HepG2 (cell line): ENCODE data around the gene RPL41. TPM values are rescaled to one million over a fixed set of nuclear protein-coding genes. Genes with fewer than 3 reads are reported as not detected.

ENCODE experiments used
- DNMT1 ChIP-seq: sonication (generic); formaldehyde crosslinking; IDR thresholded peaks from 2 replicates; pipeline ENCODE4 v1.5.1; 2020; ENCODE audit warnings: mild to moderate bottlenecking, missing genetic modification reagents
- MZF1 ChIP-seq: sonication (generic); formaldehyde crosslinking; IDR thresholded peaks from 2 replicates; pipeline ENCODE4 v1.8.1; 2023; ENCODE audit warnings: mild to moderate bottlenecking, missing genetic modification reagents, borderline replicate concordance
- SMAD3 ChIP-seq: sonication (generic); formaldehyde crosslinking; IDR thresholded peaks from 2 replicates; pipeline ENCODE4 v1.4.0; 2020; ENCODE audit warnings: missing genetic modification reagents
- SMARCE1 ChIP-seq: fragments of 450-650 bp; IDR thresholded peaks from 2 replicates; pipeline ENCODE4 v1.6.1; 2017; ENCODE audit warnings: borderline replicate concordance
- SRSF4 ChIP-seq: fragments of 200-400 bp; formaldehyde crosslinking; IDR thresholded peaks from one replicate; pipeline ENCODE4 v1.6.1; 2018; ENCODE audit warnings: mild to moderate bottlenecking, low read depth, low read length, moderate library complexity; ENCODE audit not compliant: poor library complexity, severe bottlenecking
- WIZ ChIP-seq: sonication (generic); formaldehyde crosslinking; IDR thresholded peaks from 2 replicates; pipeline ENCODE4 v1.5.1; 2020; ENCODE audit warnings: mild to moderate bottlenecking, missing genetic modification reagents
- ZBTB20 ChIP-seq: sonication (generic); formaldehyde crosslinking; IDR thresholded peaks from 2 replicates; pipeline ENCODE4 v1.8.1; 2023; ENCODE audit warnings: missing genetic modification reagents, low read depth, mild to moderate bottlenecking, borderline replicate concordance
- ZBTB7A ChIP-seq: sonication (generic); formaldehyde crosslinking; IDR thresholded peaks from 2 replicates; pipeline ENCODE4 v1.8.0; 2022; ENCODE audit warnings: mild to moderate bottlenecking, missing genetic modification reagents
- ZNF746 ChIP-seq: sonication (generic); formaldehyde crosslinking; IDR thresholded peaks from 2 replicates; pipeline ENCODE4 v1.8.0; 2022; ENCODE audit warnings: mild to moderate bottlenecking, missing genetic modification reagents
- polyA plus RNA-seq, 8 experiments: library from polyadenylated mRNA; depleted of rRNA in 3 of 8; stranded (reverse) in 7 of 8; unstranded in 1 of 8; fragments of >200 nt; fragmentation: Illumina TruSeq in 4 of 8; extraction: Trizol in 4 of 8; gene quantifications; 2 replicates each; pipeline versions ENCODE4 v1.2.1 to v1.2.3, GENCODE V29; 2011 to 2016; ENCODE audit warnings: low read depth in 4 of 8, missing spikeins in 1 of 8, mixed read lengths in 1 of 8; ENCODE audit not compliant: insufficient read depth in 1 of 8
- total RNA-seq, 5 experiments: library from RNA; depleted of rRNA; stranded (reverse); fragments of >200 nt; fragmentation: Illumina TruSeq; extraction: Trizol; gene quantifications; 2 replicates each; pipeline ENCODE4 v1.2.3, GENCODE V29; 2016; ENCODE audit warnings: low read depth in 1 of 5
- TF ChIP-seq, protein P1 (sequence below): sonication (generic); formaldehyde crosslinking; conservative IDR thresholded peaks from 2 replicates; pipeline ENCODE4 v1.8.0; 2022; ENCODE audit warnings: low read depth, missing genetic modification reagents

Gene RPL41
- total and polyA plus RNA-seq, 2 of the 13 experiments (the other 11 are each of a cell fraction or from before 2014, with no cell fraction given), result 4,012 to 7,670 TPM

DNA sequence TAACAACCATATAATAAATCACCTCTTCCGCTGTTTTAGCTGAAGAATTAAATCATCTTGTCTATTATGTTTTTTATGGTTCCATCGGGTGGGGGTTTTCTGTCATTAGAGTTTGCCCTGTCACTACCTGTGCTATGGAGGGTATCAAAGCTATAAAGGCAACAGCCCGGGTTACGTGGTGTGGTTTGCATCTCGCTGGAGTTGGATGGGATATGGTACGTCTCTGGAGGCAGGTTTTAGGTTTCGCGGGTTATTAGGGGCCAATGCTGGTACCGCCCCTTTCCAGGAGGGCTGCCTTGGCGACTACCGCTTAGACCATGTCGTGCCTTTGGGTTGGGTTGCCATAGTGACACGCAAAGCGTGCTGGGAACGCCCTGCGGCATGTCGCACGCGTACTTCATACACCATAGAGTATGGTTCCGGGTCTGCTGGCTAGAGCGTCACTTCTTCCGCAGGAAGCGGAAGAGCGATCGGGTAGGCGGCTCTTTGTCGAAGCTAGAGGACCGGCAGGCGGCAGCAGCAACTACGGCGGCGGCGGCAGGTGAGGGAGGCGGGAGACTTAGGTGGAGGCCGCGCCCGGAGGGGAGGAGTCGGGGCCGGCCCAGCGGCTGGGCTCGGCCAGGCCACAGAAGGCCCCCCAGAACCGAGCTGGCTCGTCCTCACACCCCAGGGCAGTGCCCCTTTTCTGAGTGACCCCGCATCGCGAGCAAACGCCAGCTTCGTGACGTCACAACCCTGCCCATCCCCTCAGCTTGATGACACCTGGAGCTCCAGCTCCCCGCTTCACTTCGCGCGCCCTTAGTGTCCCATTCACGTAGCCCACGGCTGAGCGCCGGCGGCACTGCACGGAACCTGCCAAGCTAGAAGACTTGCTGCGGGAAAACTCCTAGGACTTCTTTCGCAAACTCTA is 1.6 kb downstream of the RPL41 start, which contains the start of gene ZC3H10 (continued):
- TF ChIP-seq, protein P1, sequence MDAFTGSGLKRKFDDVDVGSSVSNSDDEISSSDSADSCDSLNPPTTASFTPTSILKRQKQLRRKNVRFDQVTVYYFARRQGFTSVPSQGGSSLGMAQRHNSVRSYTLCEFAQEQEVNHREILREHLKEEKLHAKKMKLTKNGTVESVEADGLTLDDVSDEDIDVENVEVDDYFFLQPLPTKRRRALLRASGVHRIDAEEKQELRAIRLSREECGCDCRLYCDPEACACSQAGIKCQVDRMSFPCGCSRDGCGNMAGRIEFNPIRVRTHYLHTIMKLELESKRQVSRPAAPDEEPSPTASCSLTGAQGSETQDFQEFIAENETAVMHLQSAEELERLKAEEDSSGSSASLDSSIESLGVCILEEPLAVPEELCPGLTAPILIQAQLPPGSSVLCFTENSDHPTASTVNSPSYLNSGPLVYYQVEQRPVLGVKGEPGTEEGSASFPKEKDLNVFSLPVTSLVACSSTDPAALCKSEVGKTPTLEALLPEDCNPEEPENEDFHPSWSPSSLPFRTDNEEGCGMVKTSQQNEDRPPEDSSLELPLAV (CRISPR knock-in tag), result no peak
- TF ChIP-seq WIZ (CRISPR knock-in tag) (no peak), ZBTB20 (CRISPR knock-in tag) (peak; percentile 76), MZF1 (CRISPR knock-in tag) (no peak), ZBTB7A (CRISPR knock-in tag) (no peak), SMARCE1 (no peak), ZNF746 (peak; percentile 90), SMAD3 (CRISPR knock-in tag) (peak; percentile 88; the same call in 1 of the 2 replicates), DNMT1 (CRISPR knock-in tag) (no peak), SRSF4 (no peak)
